Omental fat pad (tissue), 4 donors: ENCODE data around the gene TPO. TPM values are rescaled to one million over a fixed set of nuclear protein-coding genes. Genes with fewer than 3 reads are reported as not detected.

Source experiments
- ATAC-seq: fragments of 150-250 bp; one replicate; pipeline ENCODE4 v1.9.1; 2016; ENCODE audit warnings: mild to moderate bottlenecking, moderate library complexity; ENCODE audit not compliant: low FRiP score
- DNase-seq: peaks from one replicate; pipeline ENCODE4 v3.0.0-alpha.2; 2019; ENCODE audit warnings: low spot score
- total RNA-seq, 4 donors: library from RNA; depleted of rRNA; stranded (reverse); fragments of >200 nt; gene quantifications; one replicate each; pipeline ENCODE4 v1.1.0, GENCODE V29; 2016
- TF ChIP-seq, protein P1 (sequence below), 3 donors: fragments of 450-650 bp; IDR thresholded peaks; one replicate each; pipeline ENCODE4 v1.5.1; 2016 to 2017; ENCODE audit warnings: antibody characterized with exemption in 3 of 3, mild to moderate bottlenecking in 3 of 3, moderate library complexity in 2 of 3

Gene TPO
- total RNA-seq, 4 donors from 2014 or later = 3.0 to 27.1 (median 13.1) TPM

- DNase-seq = no peak
- no peak for ATAC-seq
These were observed 91.8 kb downstream of the TPO start for GRCh38 chr2:1505031-1505441.

GRCh38 chr2:1509271-1510065 is 96.2 kb downstream of the TPO start:
- no peak for DNase-seq
- ATAC-seq = peak; percentile 57
- TF ChIP-seq, protein P1, sequence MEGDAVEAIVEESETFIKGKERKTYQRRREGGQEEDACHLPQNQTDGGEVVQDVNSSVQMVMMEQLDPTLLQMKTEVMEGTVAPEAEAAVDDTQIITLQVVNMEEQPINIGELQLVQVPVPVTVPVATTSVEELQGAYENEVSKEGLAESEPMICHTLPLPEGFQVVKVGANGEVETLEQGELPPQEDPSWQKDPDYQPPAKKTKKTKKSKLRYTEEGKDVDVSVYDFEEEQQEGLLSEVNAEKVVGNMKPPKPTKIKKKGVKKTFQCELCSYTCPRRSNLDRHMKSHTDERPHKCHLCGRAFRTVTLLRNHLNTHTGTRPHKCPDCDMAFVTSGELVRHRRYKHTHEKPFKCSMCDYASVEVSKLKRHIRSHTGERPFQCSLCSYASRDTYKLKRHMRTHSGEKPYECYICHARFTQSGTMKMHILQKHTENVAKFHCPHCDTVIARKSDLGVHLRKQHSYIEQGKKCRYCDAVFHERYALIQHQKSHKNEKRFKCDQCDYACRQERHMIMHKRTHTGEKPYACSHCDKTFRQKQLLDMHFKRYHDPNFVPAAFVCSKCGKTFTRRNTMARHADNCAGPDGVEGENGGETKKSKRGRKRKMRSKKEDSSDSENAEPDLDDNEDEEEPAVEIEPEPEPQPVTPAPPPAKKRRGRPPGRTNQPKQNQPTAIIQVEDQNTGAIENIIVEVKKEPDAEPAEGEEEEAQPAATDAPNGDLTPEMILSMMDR (IDR thresholded peaks at IDR 0.05) = no peak

More at GRCh38 chr2:1505031-1505441, 91.8 kb downstream of the TPO start:
- TF ChIP-seq, protein P1 (IDR thresholded peaks at IDR 0.05) = no peak

- ATAC-seq = no peak
- TF ChIP-seq, protein P1 (IDR thresholded peaks at IDR 0.05) = no peak
These were observed 96.9 kb downstream of the TPO start for GRCh38 chr2:1510176-1510575.

GRCh38 chr2:1511455-1511854 is 98.2 kb downstream of the TPO start:
- ATAC-seq = no peak
- no peak for DNase-seq
- TF ChIP-seq, protein P1 (IDR thresholded peaks at IDR 0.05) = no peak

More at GRCh38 chr2:1510176-1510575, 96.9 kb downstream of the TPO start:
- DNase-seq = no peak

GRCh38 chr2:1512321-1513289 is 99.3 kb downstream of the TPO start:
- TF ChIP-seq, protein P1 (IDR thresholded peaks at IDR 0.05) = no peak
- ATAC-seq = no peak
- no peak for DNase-seq

- DNase-seq = no peak
- no peak for ATAC-seq
- TF ChIP-seq, protein P1 (IDR thresholded peaks at IDR 0.05) = no peak
These were observed 101.3 kb downstream of the TPO start for GRCh38 chr2:1514391-1515072.
